K562 (cell line): ENCODE results near the gene COX6B2. TPM values are rescaled to one million over a fixed set of nuclear protein-coding genes. Genes with fewer than 3 reads are reported as not detected.

Experiments used
- ATF1 ChIP-seq, 2 experiments: fragments of 450-650 bp in 1 of 2; IDR thresholded peaks; 2 replicates each; pipeline ENCODE4 v1.6.1; 2016; ENCODE audit warnings: missing compliant biosample characterization in 1 of 2, missing genetic modification characterization in 1 of 2
- CEBPZ ChIP-seq: fragments of 150-350 bp; IDR thresholded peaks from 2 replicates; pipeline ENCODE4 v1.6.1; 2014; ENCODE audit warnings: low read depth, mild to moderate bottlenecking, low read length, borderline replicate concordance
- CUX1 ChIP-seq: fragments of 200-800 bp; sonication (Bioruptor generic); IDR thresholded peaks from 2 replicates; pipeline ENCODE4 v1.6.1; 2016; ENCODE audit warnings: missing genetic modification characterization, missing compliant biosample characterization
- EGR1 ChIP-seq: fragments of 450-650 bp; conservative IDR thresholded peaks from 2 replicates; pipeline ENCODE4 v1.6.1; 2017; ENCODE audit warnings: mild to moderate bottlenecking
- GATA2 ChIP-seq: sonication (generic); formaldehyde crosslinking; IDR thresholded peaks from 2 replicates; pipeline ENCODE4 v1.4.0; 2020; ENCODE audit warnings: mild to moderate bottlenecking, missing genetic modification reagents
- MBD2 ChIP-seq: sonication (generic); IDR thresholded peaks from 2 replicates; pipeline ENCODE4 v1.6.1; 2016; ENCODE audit warnings: low read depth, borderline replicate concordance
- MED1 ChIP-seq: sonication (generic); formaldehyde crosslinking; IDR thresholded peaks from 2 replicates; pipeline ENCODE4 v1.8.1; 2023; ENCODE audit warnings: missing genetic modification reagents, borderline replicate concordance
- MITF ChIP-seq: IDR thresholded peaks from 2 replicates; pipeline ENCODE4 v1.6.1; 2014; ENCODE audit warnings: antibody characterized with exemption
- ZBTB11 ChIP-seq, 3 experiments: fragments of 200-800 bp in 1 of 3; fragments of 250-450 bp in 1 of 3; fragments of 450-650 bp in 1 of 3; sonication (Bioruptor Pico) in 1 of 3; sonication (Bioruptor generic) in 1 of 3; formaldehyde crosslinking in 1 of 3; IDR thresholded peaks; 2 replicates each; pipeline versions ENCODE4 v1.6.1 to v1.8.0; 2016 to 2022; ENCODE audit warnings: mild to moderate bottlenecking in 2 of 3, missing genetic modification characterization in 2 of 3, missing compliant biosample characterization in 1 of 3, moderate library complexity in 1 of 3
- ZNF778 ChIP-seq: fragments of 450-650 bp; formaldehyde crosslinking; IDR thresholded peaks from 2 replicates; pipeline ENCODE4 v1.4.0; 2020; ENCODE audit warnings: mild to moderate bottlenecking, moderate library complexity
- polyA plus RNA-seq, 8 experiments: library from polyadenylated mRNA; depleted of rRNA in 4 of 8; stranded (reverse) in 5 of 8; unstranded in 3 of 8; fragments of >200 nt; fragmentation: Nextera tagmentation in 2 of 8; fragmentation: Illumina TruSeq in 1 of 8; extraction: Ambion mirVana in 2 of 8; extraction: Trizol in 1 of 8; gene quantifications; 2 replicates each; pipeline versions ENCODE4 v1.2.1 to v1.2.3, GENCODE V29; 2011 to 2014; ENCODE audit warnings: inconsistent platforms in 1 of 8, missing spikeins in 1 of 8
- total RNA-seq, 7 experiments: library from RNA; depleted of rRNA in 6 of 7; stranded (reverse); fragments of >200 nt in 6 of 7; fragmentation: Illumina TruSeq in 2 of 7; extraction: Trizol in 2 of 7; gene quantifications; 2 replicates each; pipeline versions ENCODE4 v1.2.1 to v1.2.3, GENCODE V29; 2011 to 2021; ENCODE audit warnings: low replicate concordance in 1 of 7
- TF ChIP-seq, protein P1 (sequence below): fragments of 450-650 bp; conservative IDR thresholded peaks from 2 replicates; pipeline ENCODE4 v1.6.1; 2016; ENCODE audit warnings: missing genetic modification characterization, low read depth, mild to moderate bottlenecking, control low read depth, missing compliant biosample characterization

Gene COX6B2
- total and polyA plus RNA-seq, 9 of the 15 experiments (the other 6 are each of a cell fraction or from before 2014, with no cell fraction given): 0.40 to 2.5 (median 0.83) TPM

DNA sequence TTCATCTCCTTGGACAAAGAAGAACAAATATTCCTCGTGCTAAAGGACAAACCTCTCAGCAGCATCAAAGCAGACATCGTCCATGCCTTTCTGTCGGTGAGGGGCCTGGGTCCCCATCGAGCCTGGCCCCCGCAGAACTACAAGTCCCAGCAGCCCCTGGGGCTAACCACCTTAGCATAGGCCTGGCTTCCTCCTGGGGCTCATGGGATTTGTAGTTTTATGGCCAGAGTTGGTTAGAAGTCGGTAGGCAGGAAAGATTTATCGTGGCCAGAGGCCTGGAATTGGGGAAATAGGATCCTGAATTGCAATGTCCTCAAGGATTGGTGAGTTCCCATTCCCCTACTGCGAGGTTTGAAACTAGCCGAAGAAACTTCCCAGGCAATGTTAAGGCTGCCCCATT lies 49.0 kb downstream of the COX6B2 start (continued):
- no peak for TF ChIP-seq CUX1 (CRISPR knock-in tag)
- TF ChIP-seq, protein P1, sequence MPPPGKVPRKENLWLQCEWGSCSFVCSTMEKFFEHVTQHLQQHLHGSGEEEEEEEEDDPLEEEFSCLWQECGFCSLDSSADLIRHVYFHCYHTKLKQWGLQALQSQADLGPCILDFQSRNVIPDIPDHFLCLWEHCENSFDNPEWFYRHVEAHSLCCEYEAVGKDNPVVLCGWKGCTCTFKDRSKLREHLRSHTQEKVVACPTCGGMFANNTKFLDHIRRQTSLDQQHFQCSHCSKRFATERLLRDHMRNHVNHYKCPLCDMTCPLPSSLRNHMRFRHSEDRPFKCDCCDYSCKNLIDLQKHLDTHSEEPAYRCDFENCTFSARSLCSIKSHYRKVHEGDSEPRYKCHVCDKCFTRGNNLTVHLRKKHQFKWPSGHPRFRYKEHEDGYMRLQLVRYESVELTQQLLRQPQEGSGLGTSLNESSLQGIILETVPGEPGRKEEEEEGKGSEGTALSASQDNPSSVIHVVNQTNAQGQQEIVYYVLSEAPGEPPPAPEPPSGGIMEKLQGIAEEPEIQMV (tag): no peak
- TF ChIP-seq GATA2 (CRISPR knock-in tag): no peak
- peak in 1 of 3 experiments; percentile 62; a peak in 1 of 6 replicates for TF ChIP-seq ZBTB11 (CRISPR knock-in tag; IDR thresholded peaks at IDR 0.05)
- peak; percentile 89 for TF ChIP-seq MBD2
- no peak for TF ChIP-seq CEBPZ
- no peak for TF ChIP-seq ZNF778 (CRISPR knock-in tag)
- TF ChIP-seq ATF1 (CRISPR knock-in tag; IDR thresholded peaks at IDR 0.05): no peak
- peak; percentile 49; the same call in 1 of the 2 replicates for TF ChIP-seq ATF1 (tag; IDR thresholded peaks at IDR 0.05)
- no peak for TF ChIP-seq MITF
- TF ChIP-seq EGR1: 0 out of 2 replicates have a peak, but pooled peaks have one; percentile 6
- no peak for TF ChIP-seq MED1 (CRISPR knock-in tag)
